Prostate gland (tissue), 2 donors: ENCODE results near the gene IRF4.

Source experiments
- POLR2A ChIP-seq: fragments of 450-650 bp; IDR thresholded peaks from one replicate; pipeline ENCODE4 v1.6.1; 2016; ENCODE audit warnings: antibody characterized with exemption, mild to moderate bottlenecking
- POLR2AphosphoS5 ChIP-seq: sonication (generic); formaldehyde crosslinking; IDR thresholded peaks from one replicate; pipeline ENCODE4 v1.6.1; 2017; ENCODE audit warnings: antibody characterized with exemption
- TF ChIP-seq, protein P1 (sequence below), 4 experiments: fragments of 200-600 bp in 2 of 4; fragments of 450-650 bp in 2 of 4; sonication (generic) in 2 of 4; IDR thresholded peaks; 1 replicate in 3 of 4; 2 replicates in 1 of 4; pipeline ENCODE4 v1.5.1; 2016 to 2019; ENCODE audit warnings: antibody characterized with exemption in 4 of 4, mild to moderate bottlenecking in 2 of 4, moderate library complexity in 2 of 4

GRCh38 chr6:363291-363690 lies 28.3 kb upstream of the IRF4 start:
- TF ChIP-seq, protein P1, sequence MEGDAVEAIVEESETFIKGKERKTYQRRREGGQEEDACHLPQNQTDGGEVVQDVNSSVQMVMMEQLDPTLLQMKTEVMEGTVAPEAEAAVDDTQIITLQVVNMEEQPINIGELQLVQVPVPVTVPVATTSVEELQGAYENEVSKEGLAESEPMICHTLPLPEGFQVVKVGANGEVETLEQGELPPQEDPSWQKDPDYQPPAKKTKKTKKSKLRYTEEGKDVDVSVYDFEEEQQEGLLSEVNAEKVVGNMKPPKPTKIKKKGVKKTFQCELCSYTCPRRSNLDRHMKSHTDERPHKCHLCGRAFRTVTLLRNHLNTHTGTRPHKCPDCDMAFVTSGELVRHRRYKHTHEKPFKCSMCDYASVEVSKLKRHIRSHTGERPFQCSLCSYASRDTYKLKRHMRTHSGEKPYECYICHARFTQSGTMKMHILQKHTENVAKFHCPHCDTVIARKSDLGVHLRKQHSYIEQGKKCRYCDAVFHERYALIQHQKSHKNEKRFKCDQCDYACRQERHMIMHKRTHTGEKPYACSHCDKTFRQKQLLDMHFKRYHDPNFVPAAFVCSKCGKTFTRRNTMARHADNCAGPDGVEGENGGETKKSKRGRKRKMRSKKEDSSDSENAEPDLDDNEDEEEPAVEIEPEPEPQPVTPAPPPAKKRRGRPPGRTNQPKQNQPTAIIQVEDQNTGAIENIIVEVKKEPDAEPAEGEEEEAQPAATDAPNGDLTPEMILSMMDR (IDR thresholded peaks at IDR 0.05) = no peak
- no peak for TF ChIP-seq POLR2AphosphoS5
- no peak for TF ChIP-seq POLR2A
